IMR-90 (cell line): ENCODE data around the gene RAD51B. TPM values are rescaled to one million over a fixed set of nuclear protein-coding genes. Genes with fewer than 3 reads are reported as not detected.

ENCODE experiments used
- ATAC-seq: fragments of 200-7000 bp; cut with Tn5 transposase; 2 replicates; pipeline ENCODE4 v1.9.1; 2020; ENCODE audit warnings: low read depth, mild to moderate bottlenecking, moderate library complexity
- BruUV-seq: library from RNA; stranded (reverse); fragments of 400-500 nt; replicated peaks from 2 replicates; lab custom pipeline; 2021; lab: Mats Ljungman, UMichigan
- CTCF ChIA-PET: fragments of 300-600 bp; formaldehyde crosslinking; extraction: SDS; loops from one replicate; lab custom pipeline; 2021; ENCODE audit warnings: antibody characterized with exemption; lab: Yijun Ruan, JAX
- POLR2A ChIA-PET: fragments of 300-600 bp; sonication (Branson Sonifier 250); formaldehyde crosslinking; loops from one replicate; lab custom pipeline; 2022; ENCODE audit warnings: antibody characterized with exemption; ENCODE audit not compliant: unreplicated experiment; lab: Charles Lee
- DNase-seq: peaks from one replicate; pipeline ENCODE4 v3.0.0; 2013
- H2AFZ ChIP-seq: replicated peaks from 2 replicates; pipeline ENCODE3; 2013; ENCODE audit warnings: low read length, mild to moderate bottlenecking; ENCODE audit not compliant: poor library complexity
- H2AK5ac ChIP-seq: 2 replicates; pipeline ENCODE4 v1.6.1; 2013; ENCODE audit warnings: low read depth, low read length, inconsistent platforms
- H2AK9ac ChIP-seq: replicated peaks from 2 replicates; pipeline ENCODE3; 2013; ENCODE audit warnings: mild to moderate bottlenecking, low read depth, low read length, moderate library complexity; ENCODE audit not compliant: poor library complexity
- H2BK120ac ChIP-seq: 2 replicates; pipeline ENCODE4 v1.6.1; 2013; ENCODE audit warnings: low read depth, low read length, inconsistent platforms
- H2BK15ac ChIP-seq: 3 replicates; pipeline ENCODE4 v1.6.1; 2013; ENCODE audit warnings: low read depth, low read length, inconsistent platforms
- H2BK20ac ChIP-seq: 2 replicates; pipeline ENCODE4 v1.6.1; 2013; ENCODE audit warnings: low read depth, mild to moderate bottlenecking, inconsistent platforms, low read length, moderate library complexity
- H2BK5ac ChIP-seq: 2 replicates; pipeline ENCODE4 v1.6.1; 2013; ENCODE audit warnings: mild to moderate bottlenecking, low read depth, low read length, inconsistent platforms; ENCODE audit not compliant: poor library complexity, severe bottlenecking
- H3K14ac ChIP-seq: replicated peaks from 2 replicates; pipeline ENCODE4 v1.6.1; 2013; ENCODE audit warnings: low read depth, low read length, inconsistent platforms
- H3K18ac ChIP-seq: 2 replicates; pipeline ENCODE4 v1.6.1; 2013; ENCODE audit warnings: low read depth, low read length, control low read depth
- H3K23ac ChIP-seq: 2 replicates; pipeline ENCODE4 v1.6.1; 2013; ENCODE audit warnings: low read depth, low read length, inconsistent platforms
- H3K27ac ChIP-seq: 2 replicates; pipeline ENCODE4 v1.5.1; 2013; ENCODE audit warnings: mild to moderate bottlenecking, control low read depth, low read length; ENCODE audit not compliant: insufficient read depth
- H3K27me3 ChIP-seq: 2 replicates; pipeline ENCODE4 v1.6.1; 2013; ENCODE audit warnings: low read length; ENCODE audit not compliant: control insufficient read depth, insufficient read depth
- H3K36me3 ChIP-seq: 2 replicates; pipeline ENCODE4 v1.6.1; 2013; ENCODE audit warnings: low read length, mixed read lengths; ENCODE audit not compliant: control insufficient read depth, insufficient read depth
- H3K4ac ChIP-seq: 2 replicates; pipeline ENCODE4 v1.6.1; 2013; ENCODE audit warnings: low read depth, low read length, inconsistent platforms
- H3K4me1 ChIP-seq: 2 replicates; pipeline ENCODE4 v1.6.1; 2013; ENCODE audit warnings: low read length, mixed read lengths; ENCODE audit not compliant: control insufficient read depth, insufficient read depth
- H3K4me2 ChIP-seq: 2 replicates; pipeline ENCODE4 v1.6.1; 2013; ENCODE audit warnings: low read depth, mild to moderate bottlenecking, control low read depth, low read length, moderate library complexity
- H3K4me3 ChIP-seq: 2 replicates; pipeline ENCODE4 v1.5.1; 2013; ENCODE audit warnings: low read depth, mild to moderate bottlenecking, control low read depth, low read length, moderate library complexity; ENCODE audit not compliant: insufficient read depth
- H3K56ac ChIP-seq: 2 replicates; pipeline ENCODE4 v1.6.1; 2013; ENCODE audit warnings: low read length, inconsistent platforms; ENCODE audit not compliant: insufficient read depth; ENCODE audit errors: extremely low read depth
- H3K79me1 ChIP-seq, 2 experiments: 2 replicates each; pipeline ENCODE4 v1.6.1; 2013; ENCODE audit warnings: low read length in 2 of 2, inconsistent platforms in 1 of 2, low read depth in 1 of 2
- H3K9ac ChIP-seq: 2 replicates; pipeline ENCODE4 v1.6.1; 2013; ENCODE audit warnings: low read depth, low read length, control low read depth
- H3K9me1 ChIP-seq: 2 replicates; pipeline ENCODE4 v1.6.1; 2013; ENCODE audit warnings: low read length, inconsistent platforms; ENCODE audit not compliant: insufficient read depth
- H3K9me3 ChIP-seq: 2 replicates; pipeline ENCODE4 v1.6.1; 2013; ENCODE audit warnings: low read length; ENCODE audit not compliant: control insufficient read depth, insufficient read depth
- H4K20me1 ChIP-seq: 2 replicates; pipeline ENCODE4 v1.6.1; 2013; ENCODE audit warnings: low read length, inconsistent platforms; ENCODE audit not compliant: insufficient read depth
- H4K5ac ChIP-seq: 2 replicates; pipeline ENCODE4 v1.6.1; 2013; ENCODE audit warnings: mild to moderate bottlenecking, low read depth, low read length, control low read depth
- H4K8ac ChIP-seq, 2 experiments: 2 replicates each; pipeline ENCODE4 v1.6.1; 2013; ENCODE audit warnings: low read depth in 2 of 2, low read length in 2 of 2, control low read depth in 1 of 2, inconsistent platforms in 1 of 2
- H4K91ac ChIP-seq: 2 replicates; pipeline ENCODE4 v1.6.1; 2013; ENCODE audit warnings: low read depth, low read length, inconsistent platforms; ENCODE audit not compliant: insufficient read depth
- CEBPB ChIP-seq: IDR thresholded peaks from 2 replicates; pipeline ENCODE4 v1.6.1; 2012; ENCODE audit warnings: low read depth, low read length, improper control_type of control experiment
- CHD1 ChIP-seq: IDR thresholded peaks from 2 replicates; pipeline ENCODE4 v1.6.1; 2012; ENCODE audit warnings: low read depth, low read length, improper control_type of control experiment
- CTCF ChIP-seq: conservative IDR thresholded peaks from 2 replicates; pipeline ENCODE4 v1.5.1; 2012; ENCODE audit warnings: mild to moderate bottlenecking, low read depth, low read length, improper control_type of control experiment
- NFE2L2 ChIP-seq: fragments of 150-350 bp; IDR thresholded peaks from 2 replicates; pipeline ENCODE4 v1.6.1; 2016; ENCODE audit warnings: low read depth, mild to moderate bottlenecking, low read length
- SMC3 ChIP-seq: fragments of 150-350 bp; IDR thresholded peaks from 2 replicates; pipeline ENCODE4 v1.6.1; 2016; ENCODE audit warnings: low read depth, mild to moderate bottlenecking, antibody characterized with exemption, low read length, moderate library complexity
- WGBS, 2 experiments: methylation state at CpG; one replicate each; pipeline versions ENCODE4 v1.1.5 to v1.1.7; 2013; ENCODE audit warnings: missing lambda C conversion rate in 2 of 2; ENCODE audit not compliant: insufficient read length in 1 of 2; ENCODE audit errors: extremely low coverage in 2 of 2; 5-methylcytosine and 5-hydroxymethylcytosine counted together
- dilution Hi-C: fragments of 300-500 bp; cut with HindIII; formaldehyde crosslinking; loops from one replicate; pipeline ENCODE4 v1.14.3; 2018; ENCODE audit warnings: low sequenced_read_pairs; ENCODE audit not compliant: unreplicated experiment
- in situ Hi-C: fragments of 300-500 bp; cut with MboI; formaldehyde crosslinking; loops from 3 replicates; pipeline ENCODE4 v1.14.3; 2019; ENCODE audit warnings: low sequenced_read_pairs, inconsistent platforms, mixed read lengths
- intact Hi-C: fragments of 100-400 bp; cut with micrococcal nuclease; formaldehyde crosslinking; loops from 2 replicates; pipeline ENCODE4 v1.10.0; 2022
- polyA plus RNA-seq, 3 experiments: library from polyadenylated mRNA; depleted of rRNA; stranded (reverse); fragments of >200 nt; gene quantifications; 2 replicates each; pipeline ENCODE4 v1.2.3, GENCODE V29; 2012; ENCODE audit warnings: low replicate concordance in 1 of 3
- total RNA-seq: library from RNA; depleted of rRNA; stranded (reverse); fragments of >200 nt; gene quantifications from 2 replicates; pipeline ENCODE4 v1.2.3, GENCODE V29; 2012

RAD51B gene
- total and polyA plus RNA-seq, 2 of the 4 experiments (the other 2 are of a cell fraction): 5.1 to 18.8 TPM

- Histone ChIP-seq H4K5ac (peak overlapping the region; percentile 73), H2AK5ac (peak overlapping the region; percentile 3; the same call in 1 of the 2 replicates), H3K9me3 (peaks cover 3% of the 10 kb centered on the region; the same call in 1 of the 2 replicates), H2BK5ac (peak overlapping the region; percentile 27), H3K23ac (peak overlapping the region; percentile 43; the same call in 1 of the 2 replicates), H3K18ac (peak overlapping the region; percentile 77), H2AFZ (peak overlapping the region; percentile 77), H2BK15ac (peak overlapping the region; percentile 17; the same call in 1 of the 3 replicates), H4K91ac (peak overlapping the region; percentile 80), H3K9ac (no peak overlapping the region), H3K79me1 (no peaks in the 10 kb centered on the region), H3K27me3 (no peaks in the 10 kb centered on the region), H3K14ac (peak overlapping the region; percentile 75; the same call in 1 of the 2 replicates), H3K27ac (peak overlapping the region; percentile 69; the same call in 1 of the 2 replicates), H3K4me2 (peak overlapping the region; percentile 18), H2BK20ac (peak overlapping the region; percentile 77), H2AK9ac (no peak overlapping the region), H3K4me3 (no peak overlapping the region), H3K4me1 (peaks cover 11% of the 10 kb centered on the region), H3K36me3 (no peaks in the 10 kb centered on the region), H4K20me1 (no peaks in the 10 kb centered on the region), H3K4ac (peak overlapping the region; percentile 74), H3K9me1 (0 out of 2 replicates have a peak, but pooled peaks cover 5% of the 10 kb centered on the region), H3K56ac (no peak overlapping the region), H2BK120ac (peak overlapping the region; percentile 90), H4K8ac (peak overlapping the region; percentile 18 to 75; a peak in 3 of 4 replicates)
- dilution Hi-C loops: no loop called here
- ChIA-PET CTCF (interaction anchor here (0.6 kb wide), 1 partner anchor 81 kb away, joined by 3 read pairs; no protein-coding TSS in a partner anchor), POLR2A (no interaction called here)
- intact Hi-C loops: loop anchor here (5.0 to 10.0 kb wide), 2 partner anchors 206 to 212 kb away; no protein-coding TSS in a partner anchor
- BruUV-seq: no TSS peak
- in situ Hi-C loops: no loop called here
- TF ChIP-seq CTCF (no peak), NFE2L2 (peak; percentile 49; the same call in 1 of the 2 replicates), CHD1 (no peak), SMC3 (no peak), CEBPB (peak; percentile 49)
- DNase-seq (peak; percentile 87), ATAC-seq (peak; percentile 62)
- 55% methylated on average over 2 of the region's 5 CpGs; no CpG with 5 or more reads in 1 of the 2 experiments for WGBS, 2 experiments
Measured at GRCh38 chr14:68458840-68459469, 639.4 kb downstream of the RAD51B start.
